Activated CD8-positive, alpha-beta T cell treated with anti-CD3 and anti-CD28 coated beads for 36 hours (primary cell): ENCODE data around the gene KHDRBS1. TPM values are rescaled to one million over a fixed set of nuclear protein-coding genes. Genes with fewer than 3 reads are reported as not detected.
A peak's percentile ranks its signal among the peaks of the same experiment; 100 is the strongest.

Experiments
- ATAC-seq: fragments of 200-7000 bp; cut with Tn5 transposase; one replicate; pipeline ENCODE4 v1.10.0; 2021; ENCODE audit warnings: mild to moderate bottlenecking, moderate library complexity
- CTCF ChIA-PET: fragments of 350-600 bp; sonication (Branson Sonifier 250); formaldehyde crosslinking; loops from one replicate; lab custom pipeline; 2021; ENCODE audit warnings: antibody characterized with exemption; lab: Charles Lee
- POLR2A ChIA-PET: fragments of 350-600 bp; sonication (Branson Sonifier 250); formaldehyde crosslinking; loops from one replicate; lab custom pipeline; 2021; ENCODE audit warnings: antibody characterized with exemption; lab: Charles Lee
- DNase-seq: peaks from one replicate; pipeline ENCODE4 v3.0.0-alpha.2; 2020
- H3K27ac Mint-ChIP-seq: one replicate; pipeline ENCODE4 v1.8.0; 2021; ENCODE audit warnings: mild to moderate bottlenecking, mixed read lengths
- H3K27me3 Mint-ChIP-seq: one replicate; pipeline ENCODE4 v1.8.0; 2021; ENCODE audit warnings: mixed read lengths
- H3K36me3 Mint-ChIP-seq: one replicate; pipeline ENCODE4 v1.8.0; 2021; ENCODE audit warnings: low read depth, mixed read lengths
- H3K4me1 Mint-ChIP-seq: one replicate; pipeline ENCODE4 v1.8.0; 2021; ENCODE audit warnings: low read depth, mixed read lengths
- H3K4me3 Mint-ChIP-seq: one replicate; pipeline ENCODE4 v1.8.0; 2021; ENCODE audit warnings: mild to moderate bottlenecking, moderate library complexity, mixed read lengths
- H3K9me3 Mint-ChIP-seq: one replicate; pipeline ENCODE4 v1.8.0; 2021; ENCODE audit warnings: mixed read lengths
- CTCF ChIP-seq: fragments of 200-600 bp; IDR thresholded peaks from one replicate; pipeline ENCODE4 v1.8.0; 2022; ENCODE audit warnings: antibody characterized with exemption, mild to moderate bottlenecking
- intact Hi-C: fragments of 100-400 bp; cut with micrococcal nuclease; formaldehyde crosslinking; loops from one replicate; pipeline ENCODE4 v1.10.0; 2022
- total RNA-seq, 2 experiments: library from RNA; stranded (reverse); gene quantifications; one replicate each; pipeline ENCODE4 v1.2.3, GENCODE V29; 2021

The KHDRBS1 gene
- total RNA-seq, result 100 to 1,000 TPM; 201 to 203 TPM

GRCh38 chr1:32013386-32014198, at the start of gene KHDRBS1:
Gene KHDRBS1, plus strand, starts transcription at chr1:32013868. Its CDS starts 128 bp downstream, at chr1:32013996.
- Mint-ChIP-seq H3K9me3 (no peaks in the 10 kb centered on the region), H3K27ac (peak within 1 kb of the TSS; percentile 95), H3K4me3 (peak within 1 kb of the TSS; percentile 82), H3K36me3 (peaks cover 30% of the 10 kb centered on the region), H3K4me1 (peaks cover 22% of the 10 kb centered on the region), H3K27me3 (no peaks in the 10 kb centered on the region)
- ATAC-seq, result peak; percentile 89
- TF ChIP-seq CTCF, result no peak
- POLR2A ChIA-PET, result interaction anchor here (0.9 to 4.0 kb wide), 11 partner anchors 10 to 199 kb away, joined by 3 to 17 read pairs (median 3); partner anchors contain the start of genes TMEM39B and TXLNA
- DNase-seq, result peak; percentile 98
- intact Hi-C loops, result no loop called here
- CTCF ChIA-PET, result interaction anchor here (1.5 to 2.0 kb wide), 2 partner anchors 10 to 75 kb away, joined by 4 to 15 read pairs; partner anchors contain the start of gene PTP4A2

GRCh38 chr1:31970873-31971272, 42.8 kb upstream of the KHDRBS1 start:
- POLR2A ChIA-PET, result interaction anchor here (0.6 to 0.7 kb wide), 2 partner anchors 9 to 40 kb away, joined by 3 read pairs; no protein-coding TSS in a partner anchor
- H3K27me3 Mint-ChIP-seq, result no peaks in the 10 kb centered on the region
- H3K4me3 Mint-ChIP-seq, result no peak overlapping the region
- H3K36me3 Mint-ChIP-seq, result no peaks in the 10 kb centered on the region
- ATAC-seq (no peak), DNase-seq (no peak)
- H3K9me3 Mint-ChIP-seq, result no peaks in the 10 kb centered on the region
- TF ChIP-seq CTCF, result no peak
- peaks cover 3% of the 10 kb centered on the region for H3K4me1 Mint-ChIP-seq
- CTCF ChIA-PET, result interaction anchor here (0.6 to 1.4 kb wide), 3 partner anchors 15 to 155 kb away, joined by 3 read pairs; partner anchors contain the start of gene SPOCD1
- H3K27ac Mint-ChIP-seq, result no peak overlapping the region
- intact Hi-C loops, result no loop called here

- Mint-ChIP-seq H3K4me1 (peaks cover 10% of the 10 kb centered on the region), H3K4me3 (no peak overlapping the region), H3K36me3 (no peaks in the 10 kb centered on the region), H3K9me3 (no peaks in the 10 kb centered on the region), H3K27me3 (no peaks in the 10 kb centered on the region), H3K27ac (no peak overlapping the region)
- ATAC-seq (no peak), DNase-seq (no peak)
- CTCF ChIA-PET, result interaction anchor here (0.6 to 2.6 kb wide), 3 partner anchors 9 to 86 kb away, joined by 3 to 16 read pairs (median 6); no protein-coding TSS in a partner anchor
- TF ChIP-seq CTCF, result no peak
- POLR2A ChIA-PET, result interaction anchor here (0.6 to 1.3 kb wide), 2 partner anchors 33 to 317 kb away, joined by 3 read pairs; no protein-coding TSS in a partner anchor
- intact Hi-C loops, result no loop called here
These were observed 37.3 kb upstream of the KHDRBS1 start for GRCh38 chr1:31976401-31976800.

- Mint-ChIP-seq H3K4me1 (peaks cover 19% of the 10 kb centered on the region), H3K27me3 (no peaks in the 10 kb centered on the region), H3K9me3 (no peaks in the 10 kb centered on the region), H3K36me3 (no peaks in the 10 kb centered on the region), H3K27ac (peak overlapping the region; percentile 57), H3K4me3 (no peak overlapping the region)
- intact Hi-C loops, result no loop called here
- CTCF ChIA-PET, result interaction anchor here (1.1 to 2.6 kb wide), 4 partner anchors 8 to 85 kb away, joined by 3 to 16 read pairs (median 4); no protein-coding TSS in a partner anchor
- DNase-seq (no peak), ATAC-seq (no peak)
- POLR2A ChIA-PET, result interaction anchor here (0.8 to 1.3 kb wide), 2 partner anchors 14 to 32 kb away, joined by 3 read pairs; no protein-coding TSS in a partner anchor
- no peak for TF ChIP-seq CTCF
These were observed 36.1 kb upstream of the KHDRBS1 start for GRCh38 chr1:31977385-31978131.
